Trophoblast cell (in vitro differentiated cells and primary cell): ENCODE measurements around the gene RAI2.

ENCODE experiments used
- DNase-seq, 2 donors: peaks; one replicate each; pipeline ENCODE4 v3.0.0-alpha.2; 2016
- H2AFZ ChIP-seq: 2 replicates; pipeline ENCODE4 v1.6.1; 2013; ENCODE audit warnings: low read length, moderate library complexity, mild to moderate bottlenecking; ENCODE audit not compliant: insufficient read depth, poor library complexity
- H2AK5ac ChIP-seq: 2 replicates; pipeline ENCODE4 v1.6.1; 2013; ENCODE audit warnings: mild to moderate bottlenecking, low read length
- H2BK120ac ChIP-seq: 2 replicates; pipeline ENCODE4 v1.6.1; 2013; ENCODE audit warnings: low read length, mild to moderate bottlenecking, moderate library complexity; ENCODE audit not compliant: insufficient read depth, poor library complexity
- H2BK12ac ChIP-seq: 2 replicates; pipeline ENCODE4 v1.6.1; 2013; ENCODE audit warnings: mild to moderate bottlenecking, low read length, moderate library complexity
- H2BK5ac ChIP-seq: 2 replicates; pipeline ENCODE4 v1.6.1; 2013; ENCODE audit warnings: low read length, low read depth, moderate library complexity, mild to moderate bottlenecking; ENCODE audit not compliant: poor library complexity
- H3K14ac ChIP-seq: 2 replicates; pipeline ENCODE4 v1.6.1; 2013; ENCODE audit warnings: mild to moderate bottlenecking, low read length
- H3K18ac ChIP-seq: 2 replicates; pipeline ENCODE4 v1.6.1; 2013; ENCODE audit warnings: mild to moderate bottlenecking, low read length
- H3K23ac ChIP-seq: 2 replicates; pipeline ENCODE4 v1.6.1; 2013; ENCODE audit warnings: low read length
- H3K27ac ChIP-seq: 2 replicates; pipeline ENCODE4 v1.5.1; 2013; ENCODE audit warnings: low read depth, mild to moderate bottlenecking, inconsistent platforms, low read length, moderate library complexity
- H3K27me3 ChIP-seq: 2 replicates; pipeline ENCODE4 v1.6.1; 2013; ENCODE audit warnings: inconsistent platforms, mild to moderate bottlenecking, low read length, moderate library complexity; ENCODE audit not compliant: insufficient read depth
- H3K36me3 ChIP-seq, 2 experiments: 1 replicate in 1 of 2; 2 replicates in 1 of 2; pipeline ENCODE4 v1.6.1; 2013; ENCODE audit warnings: low read length in 2 of 2, mild to moderate bottlenecking in 2 of 2, moderate library complexity in 1 of 2; ENCODE audit not compliant: insufficient read depth in 2 of 2, control insufficient read depth in 1 of 2
- H3K4ac ChIP-seq: 2 replicates; pipeline ENCODE4 v1.6.1; 2013; ENCODE audit warnings: low read depth, mild to moderate bottlenecking, low read length, moderate library complexity
- H3K4me1 ChIP-seq, 2 experiments: 1 replicate in 1 of 2; 2 replicates in 1 of 2; pipeline ENCODE4 v1.6.1; 2013; ENCODE audit warnings: low read length in 2 of 2, mild to moderate bottlenecking in 2 of 2, moderate library complexity in 1 of 2; ENCODE audit not compliant: insufficient read depth in 2 of 2, control insufficient read depth in 1 of 2
- H3K4me2 ChIP-seq: 2 replicates; pipeline ENCODE4 v1.6.1; 2013; ENCODE audit warnings: inconsistent platforms, mild to moderate bottlenecking, low read length, moderate library complexity
- H3K4me3 ChIP-seq: 2 replicates; pipeline ENCODE4 v1.5.1; 2013; ENCODE audit warnings: mild to moderate bottlenecking, low read depth, low read length, inconsistent platforms
- H3K79me1 ChIP-seq: one replicate; pipeline ENCODE4 v1.6.1; 2013; ENCODE audit warnings: low read length
- H3K79me2 ChIP-seq: 2 replicates; pipeline ENCODE4 v1.6.1; 2013; ENCODE audit warnings: low read length, mild to moderate bottlenecking; ENCODE audit not compliant: control insufficient read depth, insufficient read depth, poor library complexity
- H3K9ac ChIP-seq: 2 replicates; pipeline ENCODE4 v1.6.1; 2013; ENCODE audit warnings: mild to moderate bottlenecking, low read length
- H3K9me3 ChIP-seq: 2 replicates; pipeline ENCODE4 v1.6.1; 2013; ENCODE audit warnings: low read depth, mild to moderate bottlenecking, control low read depth, inconsistent platforms, low read length; ENCODE audit not compliant: insufficient read depth
- H4K12ac ChIP-seq: 2 replicates; pipeline ENCODE4 v1.6.1; 2013; ENCODE audit warnings: low read depth, mild to moderate bottlenecking, low read length, moderate library complexity
- H4K8ac ChIP-seq: 2 replicates; pipeline ENCODE4 v1.6.1; 2013; ENCODE audit warnings: low read depth, mild to moderate bottlenecking, low read length, moderate library complexity
- H4K91ac ChIP-seq: one replicate; pipeline ENCODE4 v1.6.1; 2013; ENCODE audit warnings: low read depth, mild to moderate bottlenecking, low read length, moderate library complexity
- WGBS: extraction: QIAGEN DNeasy Blood & Tissue Kit; methylation state at CpG from one replicate; pipeline ENCODE4 v1.1.7; 2013; ENCODE audit warnings: missing lambda C conversion rate; ENCODE audit not compliant: insufficient read length, insufficient coverage; ENCODE audit errors: extremely low coverage; 5-methylcytosine and 5-hydroxymethylcytosine counted together

Gene RAI2

DNA sequence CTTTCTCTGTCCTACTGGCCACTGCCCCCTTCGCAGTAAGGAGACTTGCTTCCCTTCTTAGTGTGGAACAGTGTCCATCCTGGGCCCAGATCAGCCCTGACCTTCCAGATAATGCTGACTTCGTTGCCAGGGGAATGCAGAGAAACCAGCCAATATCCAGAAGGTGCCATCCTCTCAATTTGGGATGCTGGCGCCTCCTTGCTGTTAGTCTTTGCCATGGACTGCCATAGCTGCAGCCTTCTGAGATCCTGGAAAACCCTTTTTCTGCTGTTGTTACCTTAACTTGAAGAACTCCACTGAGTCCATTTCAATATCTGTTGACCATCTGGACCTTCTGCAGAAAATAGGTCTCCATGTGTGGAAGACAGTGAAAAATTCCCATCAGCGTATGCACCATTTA, 21.8 kb downstream of the RAI2 start:
- H3K9ac ChIP-seq = no peak overlapping the region
- no peaks in the 10 kb centered on the region for H3K9me3 ChIP-seq
- no peak overlapping the region for H4K12ac ChIP-seq
- H3K18ac ChIP-seq = no peak overlapping the region
- H2BK12ac ChIP-seq = no peak overlapping the region
- no peak overlapping the region for H3K23ac ChIP-seq
- no peak overlapping the region for H2BK5ac ChIP-seq
- no peak overlapping the region for H3K4me2 ChIP-seq
- H3K36me3 ChIP-seq = no peaks in the 10 kb centered on the region
- no peak for DNase-seq
- no peak overlapping the region for H4K91ac ChIP-seq
- H4K8ac ChIP-seq = no peak overlapping the region
- no peaks in the 10 kb centered on the region for H3K79me2 ChIP-seq
- H2BK120ac ChIP-seq = no peak overlapping the region
- H3K79me1 ChIP-seq = no peaks in the 10 kb centered on the region
- no peak overlapping the region for H3K14ac ChIP-seq
- no peak overlapping the region for H2AK5ac ChIP-seq
- H3K4ac ChIP-seq = no peak overlapping the region
- H3K27ac ChIP-seq = no peak overlapping the region
- no peak overlapping the region for H3K4me3 ChIP-seq
- no peaks in the 10 kb centered on the region for H3K4me1 ChIP-seq
- no peaks in the 10 kb centered on the region for H3K27me3 ChIP-seq
- H2AFZ ChIP-seq = no peak overlapping the region
- no CpG with 5 or more reads among the region's 4 CpGs for WGBS

DNA sequence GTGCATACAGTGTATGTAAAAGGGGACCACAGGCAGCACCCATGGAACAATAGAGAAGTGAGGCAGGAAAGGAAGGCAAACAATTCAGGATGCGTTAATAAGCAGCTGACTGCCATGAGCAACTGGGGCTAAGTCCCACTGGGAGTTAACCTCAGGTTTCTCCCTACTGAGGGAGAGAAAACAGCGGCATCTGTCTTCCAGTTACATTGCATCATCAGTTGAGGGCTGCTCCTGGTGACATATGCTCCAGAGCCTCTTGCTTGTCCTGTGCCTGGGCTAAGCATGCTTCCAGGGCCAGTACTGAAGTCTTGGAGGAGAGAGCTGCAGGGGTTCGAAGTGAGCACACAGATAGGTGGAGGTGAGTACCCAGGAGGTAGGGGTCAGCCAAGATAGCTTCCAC, 24.3 kb downstream of the RAI2 start:
- no peak overlapping the region for H3K27ac ChIP-seq
- H3K14ac ChIP-seq = no peak overlapping the region
- no peaks in the 10 kb centered on the region for H3K36me3 ChIP-seq
- no peak overlapping the region for H2AFZ ChIP-seq
- H2BK5ac ChIP-seq = no peak overlapping the region
- no peak overlapping the region for H2AK5ac ChIP-seq
- H3K23ac ChIP-seq = no peak overlapping the region
- H3K4ac ChIP-seq = no peak overlapping the region
- H2BK120ac ChIP-seq = no peak overlapping the region
- H2BK12ac ChIP-seq = no peak overlapping the region
- no peaks in the 10 kb centered on the region for H3K27me3 ChIP-seq
- H4K91ac ChIP-seq = no peak overlapping the region
- H4K12ac ChIP-seq = no peak overlapping the region
- H3K9me3 ChIP-seq = no peaks in the 10 kb centered on the region
- H3K4me2 ChIP-seq = no peak overlapping the region
- H3K9ac ChIP-seq = no peak overlapping the region
- no CpG with 5 or more reads among the region's 3 CpGs for WGBS
- H3K4me1 ChIP-seq = no peaks in the 10 kb centered on the region
- no peak overlapping the region for H3K18ac ChIP-seq
- H3K4me3 ChIP-seq = no peak overlapping the region
- no peak overlapping the region for H4K8ac ChIP-seq
- no peaks in the 10 kb centered on the region for H3K79me1 ChIP-seq
- DNase-seq = no peak
- no peaks in the 10 kb centered on the region for H3K79me2 ChIP-seq

DNA sequence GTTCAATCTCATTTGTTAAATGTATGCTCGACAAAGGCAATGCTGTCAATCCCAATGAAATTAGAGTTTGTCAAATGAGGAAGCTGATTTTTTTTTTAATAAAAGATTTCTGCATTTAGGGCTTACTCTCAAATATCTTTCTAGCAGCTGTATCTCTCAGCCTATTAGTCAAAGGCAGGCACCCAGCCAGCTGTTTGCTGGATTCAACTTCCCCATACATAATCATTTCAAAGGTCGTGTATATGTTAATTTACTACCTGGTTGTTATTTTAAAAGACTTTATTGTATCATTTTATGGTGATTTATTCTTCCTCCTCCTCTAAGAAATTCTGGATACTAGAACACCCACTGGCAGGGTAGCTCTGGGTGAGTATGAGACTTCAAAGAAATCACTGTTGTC, 27.1 kb downstream of the RAI2 start:
- H3K79me1 ChIP-seq = no peaks in the 10 kb centered on the region
- no peak for DNase-seq
- no peak overlapping the region for H3K18ac ChIP-seq
- no peaks in the 10 kb centered on the region for H3K4me1 ChIP-seq
- no peaks in the 10 kb centered on the region for H3K36me3 ChIP-seq
- H4K8ac ChIP-seq = no peak overlapping the region
- H3K79me2 ChIP-seq = no peaks in the 10 kb centered on the region
- no peak overlapping the region for H3K4ac ChIP-seq
- H2BK12ac ChIP-seq = no peak overlapping the region
- no peak overlapping the region for H4K12ac ChIP-seq
- no peak overlapping the region for H3K23ac ChIP-seq
- no peak overlapping the region for H2AFZ ChIP-seq
- H3K14ac ChIP-seq = no peak overlapping the region
- H3K27me3 ChIP-seq = no peaks in the 10 kb centered on the region
- H3K27ac ChIP-seq = no peak overlapping the region
- no peak overlapping the region for H2AK5ac ChIP-seq
- no peak overlapping the region for H4K91ac ChIP-seq
- no peaks in the 10 kb centered on the region for H3K9me3 ChIP-seq
- no CpG with 5 or more reads among the region's 2 CpGs for WGBS
- H2BK5ac ChIP-seq = no peak overlapping the region
- H3K4me3 ChIP-seq = no peak overlapping the region
- no peak overlapping the region for H2BK120ac ChIP-seq
- H3K9ac ChIP-seq = no peak overlapping the region
- no peak overlapping the region for H3K4me2 ChIP-seq

DNA sequence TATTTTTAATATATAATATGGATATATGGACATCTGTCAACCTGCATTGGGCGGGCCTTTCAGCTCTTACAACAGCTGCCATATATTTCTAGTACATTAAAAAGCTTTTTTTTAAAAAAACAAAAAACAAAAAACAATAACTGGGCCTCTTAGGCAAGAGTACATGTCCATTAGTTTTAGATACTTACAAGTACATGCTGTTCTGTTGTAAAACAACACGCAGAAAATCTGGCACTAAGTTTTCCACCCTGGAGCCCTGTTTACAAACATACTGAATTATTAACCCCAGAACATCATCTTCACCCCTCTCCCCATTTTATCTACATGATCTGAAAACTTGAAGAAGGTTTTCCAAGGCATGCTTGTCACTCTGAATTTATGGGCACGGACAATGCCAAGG, 29.8 kb downstream of the RAI2 start:
- Histone ChIP-seq H2AFZ (no peak overlapping the region), H3K79me2 (no peaks in the 10 kb centered on the region), H2BK12ac (no peak overlapping the region), H3K4me1 (no peaks in the 10 kb centered on the region), H3K79me1 (no peaks in the 10 kb centered on the region), H4K8ac (no peak overlapping the region), H3K23ac (no peak overlapping the region), H3K4ac (no peak overlapping the region), H3K18ac (no peak overlapping the region), H2BK5ac (no peak overlapping the region), H2BK120ac (no peak overlapping the region), H4K91ac (no peak overlapping the region), H3K4me3 (no peak overlapping the region), H4K12ac (no peak overlapping the region), H3K9ac (no peak overlapping the region), H3K27me3 (no peaks in the 10 kb centered on the region), H3K14ac (no peak overlapping the region), H3K27ac (no peak overlapping the region), H3K36me3 (no peaks in the 10 kb centered on the region), H2AK5ac (no peak overlapping the region), H3K9me3 (no peaks in the 10 kb centered on the region), H3K4me2 (no peak overlapping the region)
- whole genome bisulfite sequencing = no CpG with 5 or more reads among the region's 3 CpGs
- no peak for DNase-seq
